GM19455 (cell line): ENCODE measurements around the gene TIPIN.
"Not testable (repeated sequence)": the region's sequence is repeated elsewhere in the genome, so short reads cannot be mapped to it uniquely, and the experiment has no call there.

ENCODE experiments used
- ATAC-seq: cut with Tn5 transposase; IDR thresholded peaks from one replicate; pipeline ENCODE4 v1.9.1; 2021; ENCODE audit not compliant: unreplicated experiment

Gene TIPIN

DNA sequence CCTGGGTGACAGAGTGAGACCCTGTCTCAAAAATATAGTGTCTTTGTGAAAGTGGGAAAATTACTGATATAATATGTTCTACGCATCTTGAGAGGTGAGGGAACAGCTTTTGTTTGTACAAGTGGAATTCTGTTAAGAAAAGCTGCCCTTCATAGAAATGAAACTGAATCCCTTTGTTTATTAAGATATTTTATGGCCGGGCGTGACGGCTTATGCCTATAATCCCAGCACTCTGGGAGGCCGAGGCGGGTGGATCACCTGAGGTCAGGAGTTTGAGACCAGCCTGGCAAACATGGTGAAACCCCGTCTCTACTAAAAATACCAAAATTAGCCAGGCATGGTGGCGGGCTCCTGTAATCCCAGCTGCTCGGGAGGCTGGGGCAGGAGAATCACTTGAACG, 52.1 kb downstream of the TIPIN start:
- not testable (repeated sequence) for ATAC-seq

DNA sequence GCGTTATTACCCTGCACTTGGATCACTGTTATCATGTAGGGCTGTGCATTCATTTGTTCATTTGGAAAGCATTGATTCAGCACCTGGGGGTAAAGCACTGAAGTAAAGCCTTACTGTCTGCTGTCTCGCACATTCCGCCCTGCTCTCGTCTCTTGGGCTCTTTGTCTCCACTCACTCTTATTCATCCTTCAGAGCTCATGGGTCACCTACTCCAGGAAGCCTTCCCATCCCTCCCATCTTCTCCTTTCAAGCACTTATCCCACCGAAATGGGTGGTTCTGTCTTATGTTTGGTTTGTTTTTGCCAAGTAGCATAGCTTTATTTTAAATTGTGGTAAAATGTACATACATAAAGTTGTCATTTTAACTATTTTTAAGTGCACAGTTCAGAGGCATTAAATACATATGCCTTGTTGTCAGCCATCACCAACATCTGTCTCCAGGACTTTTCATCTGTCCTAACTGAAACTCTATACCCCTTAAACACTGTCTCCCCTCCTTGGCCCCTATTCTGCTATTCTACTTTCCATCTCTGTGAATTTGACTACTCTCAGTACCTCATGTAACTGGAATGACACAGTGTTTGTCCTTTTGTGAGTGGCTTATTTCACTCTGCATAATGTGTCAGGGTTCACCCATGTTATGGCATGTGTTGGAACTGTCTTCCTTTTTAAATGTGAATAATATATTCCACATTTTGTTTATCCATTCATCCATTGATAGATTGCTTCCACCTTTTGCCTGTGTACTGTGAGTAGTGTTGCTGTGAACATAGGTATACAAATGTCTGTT, 53.8 kb downstream of the TIPIN start:
- ATAC-seq = no peak

DNA sequence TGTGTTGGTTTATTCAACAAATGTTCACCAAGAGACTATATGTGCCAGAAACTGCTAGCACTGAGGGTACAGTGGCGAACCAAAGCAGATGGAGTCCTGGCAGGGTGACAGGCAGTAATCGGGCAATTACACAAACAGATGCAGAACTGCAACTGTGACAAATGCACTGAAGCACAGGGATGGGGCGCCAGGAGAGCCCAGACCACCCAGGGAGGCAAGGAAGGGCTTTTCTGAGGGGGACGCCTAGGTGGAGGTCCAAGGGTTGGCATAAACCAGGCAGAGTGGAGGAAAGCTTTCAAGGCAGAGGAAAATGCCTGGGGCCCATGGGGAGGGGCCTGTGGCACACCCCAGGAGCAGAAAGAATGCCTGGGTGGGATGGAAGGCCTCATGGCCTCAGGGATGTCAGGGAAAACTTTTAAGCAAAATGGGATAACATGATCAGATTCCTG, 57.7 kb downstream of the TIPIN start:
- no peak for ATAC-seq

DNA sequence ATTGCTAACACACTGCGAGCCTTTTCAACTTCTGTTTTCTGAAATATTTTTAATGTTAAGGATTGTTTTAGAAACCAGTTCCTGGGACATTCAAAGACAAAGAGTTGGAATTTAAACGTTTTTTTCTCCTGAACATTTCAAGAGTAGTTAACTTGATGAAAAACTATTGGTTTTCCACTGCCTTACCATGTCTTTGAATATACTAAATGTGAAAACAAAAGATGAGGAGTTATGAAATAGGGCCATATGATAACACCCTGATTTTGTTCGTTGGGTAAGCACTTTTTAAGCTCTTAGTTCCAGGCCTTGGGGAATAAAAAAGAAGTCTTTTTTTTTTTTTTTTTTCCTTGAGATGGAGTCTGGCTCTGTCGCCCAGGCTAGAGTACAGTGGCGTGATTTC, 60.3 kb downstream of the TIPIN start:
- no peak for ATAC-seq

DNA sequence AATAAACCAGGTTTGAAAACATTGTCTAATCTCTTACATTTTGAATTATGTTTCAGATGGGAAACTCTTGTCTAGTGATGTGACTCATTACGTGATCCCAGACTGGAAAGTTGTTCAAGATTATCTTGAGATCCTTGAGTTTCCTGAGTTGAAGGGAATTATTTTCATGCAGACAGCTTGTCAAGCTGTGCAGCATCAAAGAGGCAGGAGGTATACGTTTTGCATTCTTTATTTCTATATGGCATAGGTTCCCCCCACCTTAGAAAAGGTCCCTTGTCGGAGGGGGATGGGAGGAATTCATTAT, 61.6 kb downstream of the TIPIN start:
- no peak for ATAC-seq

DNA sequence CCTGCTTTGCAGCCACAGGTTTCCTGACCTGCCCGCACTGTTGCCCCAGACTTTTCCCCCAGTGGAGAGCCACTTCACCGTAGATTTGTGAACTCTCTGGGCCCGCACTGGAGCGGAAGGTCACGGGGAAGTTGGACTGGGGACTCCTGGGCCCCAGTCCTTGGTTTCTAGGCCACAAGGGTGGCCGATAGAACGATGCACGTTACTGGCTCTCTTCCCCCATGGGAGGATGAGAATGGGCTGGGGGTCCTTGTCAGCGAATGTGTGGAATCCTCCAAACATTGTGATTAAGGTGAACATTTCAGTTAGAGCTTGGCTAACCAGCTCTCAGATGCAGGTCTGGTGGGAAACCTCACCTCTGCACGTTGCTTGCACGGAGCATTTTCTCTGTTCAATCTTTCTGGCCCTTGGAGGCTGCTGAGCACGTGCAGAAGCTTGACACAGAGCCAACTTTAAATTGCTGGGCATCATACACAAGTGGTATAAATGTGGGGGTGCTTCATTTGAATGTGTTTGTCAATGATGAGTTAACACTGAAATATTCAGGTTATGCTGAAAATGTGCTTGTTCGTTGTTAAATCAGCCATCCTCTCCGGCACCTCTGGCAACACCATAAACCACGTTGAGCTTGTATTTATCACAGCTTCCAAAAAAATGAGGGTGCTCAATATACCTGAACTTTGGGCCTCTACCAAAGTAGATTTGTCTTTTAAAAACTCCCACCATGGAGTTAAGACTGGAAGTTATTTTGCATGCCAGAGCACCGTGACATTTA, 62.1 kb downstream of the TIPIN start:
- peak; percentile 54 for ATAC-seq

DNA sequence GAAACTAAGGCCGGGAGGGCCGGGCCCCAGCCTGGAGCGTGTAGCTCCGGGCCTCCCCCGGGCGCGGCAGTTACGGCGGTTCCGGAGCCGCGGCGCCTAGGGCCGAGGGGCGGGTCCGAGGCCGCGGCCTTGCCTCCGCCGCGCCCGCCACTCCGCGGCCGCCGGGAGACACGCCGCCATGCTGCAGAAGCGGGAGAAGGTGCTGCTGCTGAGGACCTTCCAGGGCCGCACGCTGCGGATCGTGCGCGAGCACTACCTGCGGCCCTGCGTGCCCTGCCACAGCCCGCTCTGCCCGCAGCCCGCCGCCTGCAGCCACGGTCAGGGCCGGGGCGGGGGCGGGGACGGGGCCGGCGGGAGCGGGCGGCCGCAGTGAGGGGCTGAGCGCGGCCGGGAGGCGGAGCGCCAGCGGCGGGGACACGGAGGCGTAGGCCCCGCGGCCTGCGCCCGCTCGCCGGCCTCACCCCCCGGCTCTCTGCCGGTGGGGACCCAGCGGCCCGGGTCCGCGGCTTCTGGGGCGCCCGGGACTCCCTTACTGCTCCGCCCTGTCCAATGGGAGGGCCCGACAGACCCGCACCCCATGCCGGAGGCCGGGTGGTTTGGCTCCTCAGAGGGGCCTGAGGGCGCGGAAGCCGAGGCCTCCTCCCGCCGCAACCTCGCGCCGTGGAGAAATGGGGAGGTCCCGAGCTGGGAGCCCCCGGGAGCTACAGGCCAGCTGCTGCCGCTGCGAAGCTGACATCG, 62.9 kb downstream of the TIPIN start, which contains the start of gene DIS3L:
Gene DIS3L, plus strand, starts transcription at position 150 of the 738 bp plus-strand sequence. Its CDS starts 29 bp downstream, at position 179.
- peak; percentile 66 for ATAC-seq

DNA sequence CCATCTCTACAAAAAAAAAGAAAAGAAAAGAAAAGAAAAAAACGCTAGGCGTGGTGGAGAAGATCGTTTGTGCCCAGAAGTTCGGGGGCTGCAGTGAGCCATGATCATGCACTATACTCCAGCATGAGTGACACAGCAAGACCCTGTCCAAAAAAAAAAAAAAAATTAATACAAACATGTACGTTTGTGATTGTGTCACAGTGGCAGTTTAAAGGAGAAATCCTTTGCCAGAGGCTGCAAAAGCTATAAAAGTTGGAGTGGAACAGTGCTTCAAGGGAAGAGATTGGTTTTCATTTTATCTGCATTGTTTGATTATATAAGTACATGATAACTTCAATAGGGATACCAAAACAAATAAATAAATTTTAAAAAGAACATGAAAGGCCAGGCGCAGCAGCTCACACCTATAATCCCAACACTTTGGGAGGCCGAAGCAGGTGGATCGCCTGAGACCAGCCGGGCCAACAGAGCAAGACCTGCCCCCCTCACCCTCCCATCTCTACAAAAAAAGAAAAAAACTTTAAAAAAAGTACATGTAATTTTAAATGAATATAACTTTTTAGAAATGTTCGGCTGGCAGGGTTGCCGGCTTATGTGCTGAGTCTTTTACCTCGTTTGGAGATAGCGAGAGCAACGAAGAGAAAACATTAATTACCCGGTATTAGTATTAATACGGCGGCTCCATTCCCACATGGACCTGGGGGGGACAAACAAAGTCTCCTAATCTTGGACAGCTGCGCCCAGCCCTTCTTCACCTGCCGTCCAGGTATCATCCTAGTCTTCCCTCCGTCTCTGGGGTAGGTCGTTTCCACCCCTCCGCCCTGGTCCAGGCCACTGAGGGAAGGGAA, 63.7 kb downstream of the TIPIN start:
- ATAC-seq = no peak

DNA sequence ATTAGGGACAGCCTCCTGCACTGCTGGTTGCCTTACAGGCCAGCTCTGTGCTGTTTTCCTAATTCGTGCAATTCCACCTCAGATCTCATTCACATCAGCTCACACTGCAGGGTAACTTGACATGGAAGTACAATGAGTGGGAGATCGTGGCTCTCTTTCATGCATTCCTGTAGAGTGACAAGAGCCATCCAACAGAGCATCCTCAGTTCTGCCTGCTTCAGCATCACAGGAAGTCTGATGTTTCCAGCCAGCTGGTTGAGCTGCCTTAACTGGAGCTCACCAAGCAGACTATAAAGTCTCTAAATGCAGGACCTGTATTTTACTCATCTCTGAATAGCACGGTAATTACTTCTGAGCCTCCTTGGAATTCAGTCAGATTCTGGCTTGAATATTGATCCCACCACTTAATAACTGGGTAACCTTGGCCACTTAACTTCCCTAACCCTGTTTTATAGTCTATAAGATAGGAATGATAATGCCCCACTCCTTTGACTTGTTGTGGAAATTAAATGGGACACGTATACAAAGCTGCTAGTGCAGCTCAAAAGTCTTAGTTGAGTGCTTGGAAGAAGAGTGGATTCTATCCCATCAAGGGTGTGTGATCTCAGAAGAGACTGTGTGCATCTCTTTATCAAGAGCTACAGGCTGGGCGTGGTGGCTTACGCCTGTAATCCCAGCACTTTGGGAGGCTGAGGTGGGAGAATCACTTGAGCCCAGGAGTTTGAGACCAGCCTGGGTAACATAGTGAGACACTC, 64.5 kb downstream of the TIPIN start:
- no peak for ATAC-seq

DNA sequence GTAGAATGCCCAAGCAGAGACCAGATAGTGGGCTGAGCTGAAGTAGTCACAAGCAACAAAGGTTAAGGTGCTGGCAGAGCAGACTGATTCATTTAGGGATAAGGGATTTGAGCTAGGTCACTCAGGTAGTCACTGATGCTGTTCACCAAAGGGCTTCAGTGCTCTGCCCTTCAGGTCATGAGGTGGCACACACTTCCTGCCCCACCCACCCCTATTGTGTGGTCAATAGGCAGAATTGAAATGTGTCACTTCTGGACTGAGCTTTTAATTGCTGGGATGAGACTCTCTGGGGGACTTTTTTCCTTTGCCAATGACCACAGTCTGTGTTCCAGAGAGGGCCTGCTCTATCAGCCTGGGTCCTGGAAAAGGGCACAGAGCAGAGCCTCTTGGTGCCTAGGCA, 66.0 kb downstream of the TIPIN start:
- no peak for ATAC-seq

DNA sequence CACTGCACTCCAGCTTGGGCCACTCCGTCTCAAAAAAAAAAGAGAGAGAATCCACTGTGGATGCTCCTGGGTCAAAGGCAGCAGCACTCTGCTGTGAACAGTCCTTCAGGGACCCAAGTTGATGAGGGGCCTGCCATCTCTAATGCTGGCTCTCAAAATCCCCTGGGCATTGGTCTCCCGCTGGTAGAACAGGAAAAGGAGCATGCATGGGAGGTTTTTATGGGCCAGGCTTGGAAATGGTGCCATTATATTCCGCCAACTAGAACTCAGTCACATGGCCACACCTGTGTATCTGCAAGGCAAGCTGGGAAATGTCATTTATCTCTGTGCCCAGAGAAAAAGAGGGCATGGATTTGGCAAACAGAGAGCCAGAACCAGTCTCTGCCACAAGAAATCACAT, 66.5 kb downstream of the TIPIN start:
- ATAC-seq = no peak

DNA sequence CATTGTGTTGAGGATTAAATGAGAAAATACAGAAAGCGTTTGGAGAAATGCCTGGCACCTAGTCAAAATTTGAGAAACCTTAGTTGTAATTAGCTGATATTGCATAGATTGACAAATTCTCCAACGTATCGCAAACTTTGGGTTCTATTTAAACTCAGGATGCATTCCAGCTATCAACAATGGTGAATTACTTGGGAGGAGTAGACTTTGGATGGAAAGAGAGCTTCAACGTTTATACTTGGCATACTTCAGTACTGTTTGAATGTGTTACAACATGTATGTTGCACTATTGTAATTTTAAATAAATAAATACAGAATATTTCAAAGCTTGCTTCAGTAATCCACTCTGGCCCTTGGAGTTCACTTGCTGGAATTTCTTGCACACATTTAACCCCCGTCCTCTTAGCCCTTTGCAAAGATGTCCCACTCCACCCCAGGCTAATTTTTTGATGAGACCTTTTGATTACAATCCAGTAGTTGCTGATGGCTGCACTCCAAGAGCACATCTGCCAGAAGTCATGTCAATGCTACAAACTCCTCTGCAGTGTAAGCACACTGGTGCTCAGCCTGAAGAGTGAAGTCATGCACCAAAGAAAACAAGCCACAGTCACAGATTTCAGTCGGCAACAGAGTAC, 67.8 kb downstream of the TIPIN start:
- ATAC-seq = no peak

DNA sequence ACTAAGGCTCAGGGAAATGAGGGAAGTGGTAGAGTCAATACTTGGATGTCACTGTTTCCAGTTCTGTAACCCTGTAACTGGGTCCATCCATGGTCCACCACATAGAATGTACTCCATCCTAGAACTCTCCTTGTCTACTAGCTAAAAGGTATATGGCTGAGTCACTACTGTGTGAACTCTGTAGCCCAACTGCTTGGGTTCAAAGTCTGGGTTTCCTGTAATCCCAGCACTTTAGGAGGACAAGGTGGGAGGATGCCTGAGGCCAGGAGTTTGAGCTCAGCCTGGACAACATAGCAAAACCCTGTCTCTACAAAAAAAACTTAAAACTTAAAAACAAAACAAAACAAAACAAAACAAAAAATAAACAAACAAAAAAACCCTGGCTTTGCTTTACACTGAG, 68.4 kb downstream of the TIPIN start:
- no peak for ATAC-seq

DNA sequence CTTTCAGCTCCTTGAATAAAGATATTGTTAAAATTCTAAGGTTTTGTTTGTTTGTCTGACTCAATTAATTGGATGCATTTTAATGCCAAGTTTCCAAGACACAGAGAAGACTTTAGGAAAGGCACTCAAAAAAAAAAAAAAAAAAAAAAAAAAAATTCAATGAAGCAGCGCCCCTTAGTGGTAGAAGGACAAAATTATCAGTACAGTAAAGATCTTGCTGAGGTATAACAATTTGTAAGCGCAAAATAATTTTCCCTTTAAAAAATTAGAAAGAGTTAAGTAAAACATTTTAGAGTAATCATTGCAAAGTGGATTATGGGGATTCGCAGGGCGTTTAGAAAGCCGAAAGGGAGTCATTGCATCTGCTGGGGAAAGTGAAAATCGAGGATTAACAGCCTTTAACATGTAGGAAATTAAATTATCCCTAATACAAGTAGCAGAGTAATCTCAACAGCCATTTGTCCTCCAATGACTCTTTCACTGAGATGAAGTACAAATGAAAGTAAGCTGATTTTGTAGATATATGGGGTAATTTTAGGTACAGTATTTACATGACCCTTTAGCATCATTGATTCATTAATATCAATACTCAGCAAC, 68.9 kb downstream of the TIPIN start:
- ATAC-seq = no peak
